ENCODE results near the gene POTEM. TPM values are rescaled to one million over a fixed set of nuclear protein-coding genes. Genes with fewer than 3 reads are reported as not detected.
"Not testable (repeated sequence)": the region's sequence is repeated elsewhere in the genome, so short reads cannot be mapped to it uniquely, and the experiment has no call there.

POTEM gene
- total RNA-seq (not detected), polyA plus RNA-seq (not detected)
- long read RNA-seq, donor 1 = 0 reads
- long read RNA-seq, donor 2 = 0 reads
- long read RNA-seq, donor 3 = 0 reads
- long read RNA-seq, donor 4 = 0 reads
- long read RNA-seq, donor 5 = 0 reads
- long read RNA-seq, donor 6 = 0 reads
- long read RNA-seq, donor 7, partial matches to known transcripts = 5 of 5 reads
- long read RNA-seq, donor 7, other reads (novel, unspliced or antisense) = 0 of 5 reads
- long read RNA-seq, donor 8, partial matches to known transcripts = 5 of 5 reads
- long read RNA-seq, donor 8, other reads (novel, unspliced or antisense) = 0 of 5 reads
- long read RNA-seq, donor 9 = 0 reads
- long read RNA-seq, donor 10 = 0 reads

GRCh38 chr14:18967134-18967533 is at the start of gene POTEM:
Gene POTEM (plus strand): TSS chr14:18967434. CDS start chr14:18967486, 52 bp downstream.
- not testable (repeated sequence) for H3K27me3 ChIP-seq (ENCODE audit: control insufficient read depth in 2 of 2, insufficient read depth in 1 of 2, low read length in 1 of 2); H3K4me3 ChIP-seq (ENCODE audit: low read length in 2 of 2); DNase-seq (ENCODE audit: low read depth in 6 of 9, low spot score in 9 of 9); H3K4me1 ChIP-seq (ENCODE audit: control insufficient read depth in 2 of 2, insufficient read depth in 2 of 2, low read length in 2 of 2); H3K36me3 ChIP-seq (ENCODE audit: control insufficient read depth in 2 of 2, insufficient read depth in 2 of 2, low read length in 1 of 2); H3K27ac ChIP-seq (ENCODE audit: low read depth in 1 of 2, low read length in 1 of 2); H3K9me3 ChIP-seq (ENCODE audit: control insufficient read depth in 2 of 2, insufficient read depth in 1 of 2, low read length in 1 of 2)
- WGBS = no CpG with 5 or more reads among the region's 13 CpGs

DNA sequence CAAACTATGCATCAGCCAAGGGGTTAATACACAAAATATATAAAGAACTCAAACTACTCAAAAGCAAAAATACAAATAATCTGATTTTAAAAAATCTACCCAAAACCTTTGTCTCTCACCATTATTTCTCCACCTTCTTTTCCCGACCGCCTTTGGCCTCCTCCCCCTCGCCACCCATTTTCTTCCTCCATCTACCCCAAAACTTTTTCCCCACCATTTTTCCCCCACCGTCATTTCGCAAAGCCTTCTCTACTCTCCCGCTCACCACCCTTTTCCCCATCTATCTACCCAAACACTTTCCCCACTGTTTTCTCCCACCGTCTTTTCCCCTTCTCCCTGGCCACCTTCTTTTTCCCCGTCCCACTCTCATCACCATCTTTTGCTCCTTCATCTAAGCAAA is 48.9 kb upstream of the POTEM start:
- 90% methylated on average over 7 of the region's 8 CpGs for WGBS
- not testable (repeated sequence) for DNase-seq (ENCODE audit: low read depth in 6 of 9, low spot score in 9 of 9); H3K36me3 ChIP-seq (ENCODE audit: control insufficient read depth in 2 of 2, insufficient read depth in 2 of 2, low read length in 1 of 2); H3K4me1 ChIP-seq (ENCODE audit: control insufficient read depth in 2 of 2, insufficient read depth in 2 of 2, low read length in 2 of 2); H3K27me3 ChIP-seq (ENCODE audit: control insufficient read depth in 2 of 2, insufficient read depth in 1 of 2, low read length in 1 of 2); H3K27ac ChIP-seq (ENCODE audit: low read depth in 1 of 2, low read length in 1 of 2); H3K9me3 ChIP-seq (ENCODE audit: control insufficient read depth in 2 of 2, insufficient read depth in 1 of 2, low read length in 1 of 2); H3K4me3 ChIP-seq (ENCODE audit: low read length in 2 of 2)

DNA sequence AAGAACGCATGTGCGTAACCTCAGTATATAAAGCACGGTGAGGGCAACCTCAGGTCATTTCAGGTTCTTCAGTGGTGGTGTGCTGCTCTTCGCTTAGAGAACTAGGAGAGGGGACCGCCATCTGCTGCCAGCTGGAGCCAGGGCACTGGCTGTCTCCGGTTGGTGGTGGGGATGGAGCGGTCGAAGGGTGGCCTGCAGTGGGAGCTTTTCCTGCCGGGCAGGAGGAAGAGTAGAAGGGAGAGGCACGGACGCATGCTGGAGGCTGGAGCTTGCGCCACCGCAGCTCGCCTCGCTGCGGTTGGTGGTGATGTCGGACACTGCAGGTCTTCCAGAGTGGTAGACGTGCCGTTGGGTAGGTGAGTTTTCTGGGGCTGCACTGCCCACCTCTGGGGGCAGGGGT is 47.2 kb upstream of the POTEM start:
- 97% methylated on average over 3 of the region's 19 CpGs for WGBS
- H3K27me3 ChIP-seq (ENCODE audit: control insufficient read depth in 2 of 2, insufficient read depth in 1 of 2, low read length in 1 of 2); H3K4me1 ChIP-seq (ENCODE audit: control insufficient read depth in 2 of 2, insufficient read depth in 2 of 2, low read length in 2 of 2); H3K36me3 ChIP-seq (ENCODE audit: control insufficient read depth in 2 of 2, insufficient read depth in 2 of 2, low read length in 1 of 2); H3K9me3 ChIP-seq (ENCODE audit: control insufficient read depth in 2 of 2, insufficient read depth in 1 of 2, low read length in 1 of 2); DNase-seq (ENCODE audit: low read depth in 6 of 9, low spot score in 9 of 9); H3K27ac ChIP-seq (ENCODE audit: low read depth in 1 of 2, low read length in 1 of 2); H3K4me3 ChIP-seq (ENCODE audit: low read length in 2 of 2): not testable (repeated sequence)

GRCh38 chr14:18921055-18921701 is 46.1 kb upstream of the POTEM start:
- not testable (repeated sequence) for H3K27me3 ChIP-seq (ENCODE audit: control insufficient read depth in 2 of 2, insufficient read depth in 1 of 2, low read length in 1 of 2); H3K9me3 ChIP-seq (ENCODE audit: control insufficient read depth in 2 of 2, insufficient read depth in 1 of 2, low read length in 1 of 2); H3K27ac ChIP-seq (ENCODE audit: low read depth in 1 of 2, low read length in 1 of 2); DNase-seq (ENCODE audit: low read depth in 6 of 9, low spot score in 9 of 9); H3K4me3 ChIP-seq (ENCODE audit: low read length in 2 of 2); H3K36me3 ChIP-seq (ENCODE audit: control insufficient read depth in 2 of 2, insufficient read depth in 2 of 2, low read length in 1 of 2); H3K4me1 ChIP-seq (ENCODE audit: control insufficient read depth in 2 of 2, insufficient read depth in 2 of 2, low read length in 2 of 2)
- WGBS = 80% methylated on average over 2 of the region's 5 CpGs

- H3K27ac ChIP-seq (ENCODE audit: low read depth in 1 of 2, low read length in 1 of 2); H3K27me3 ChIP-seq (ENCODE audit: control insufficient read depth in 2 of 2, insufficient read depth in 1 of 2, low read length in 1 of 2); H3K36me3 ChIP-seq (ENCODE audit: control insufficient read depth in 2 of 2, insufficient read depth in 2 of 2, low read length in 1 of 2); H3K4me1 ChIP-seq (ENCODE audit: control insufficient read depth in 2 of 2, insufficient read depth in 2 of 2, low read length in 2 of 2); H3K4me3 ChIP-seq (ENCODE audit: low read length in 2 of 2); H3K9me3 ChIP-seq (ENCODE audit: control insufficient read depth in 2 of 2, insufficient read depth in 1 of 2, low read length in 1 of 2); DNase-seq (ENCODE audit: low read depth in 6 of 9, low spot score in 9 of 9): not testable (repeated sequence)
- WGBS = 88% methylated on average over 3 of the region's 9 CpGs
Measured at GRCh38 chr14:18936848-18937247, 30.4 kb upstream of the POTEM start.

DNA sequence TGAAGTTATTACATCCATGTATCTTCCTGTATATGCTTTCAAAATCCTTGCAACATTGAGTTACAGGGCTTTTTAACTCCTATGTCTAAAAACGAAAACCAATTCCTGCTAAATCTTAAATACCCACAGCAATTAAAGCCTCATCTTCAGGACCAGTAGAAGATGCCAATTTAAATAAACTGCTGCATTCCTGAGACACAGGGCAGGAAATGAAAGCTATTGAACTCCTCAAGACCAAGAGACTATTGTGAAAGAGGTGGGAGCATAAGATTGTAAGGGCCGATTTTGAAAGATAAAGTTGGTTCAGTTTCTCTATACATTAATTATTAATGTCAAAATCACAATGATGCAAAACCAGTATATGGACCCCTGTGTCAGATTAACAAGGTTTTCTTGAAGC is 28.5 kb upstream of the POTEM start:
- H3K27me3 ChIP-seq (ENCODE audit: control insufficient read depth in 2 of 2, insufficient read depth in 1 of 2, low read length in 1 of 2) = not testable (repeated sequence)

DNA sequence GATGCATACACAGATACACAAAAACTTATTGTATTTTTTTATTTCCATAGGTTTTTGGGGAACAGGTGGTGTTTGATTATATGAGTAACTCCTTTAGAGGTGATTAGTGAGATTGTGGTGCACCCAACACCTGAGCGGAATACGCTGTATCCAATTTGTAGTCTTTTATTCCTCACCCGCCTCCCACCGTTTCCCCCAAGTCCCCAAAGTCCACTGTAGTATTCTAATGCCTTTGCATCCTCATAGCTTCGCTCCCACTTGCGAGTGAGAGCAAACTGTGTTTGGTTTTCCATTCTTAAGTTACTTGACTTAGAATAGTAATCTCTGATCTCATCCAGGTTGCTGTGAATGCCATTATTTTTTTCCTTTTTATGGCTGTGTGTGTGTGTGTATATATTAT is 17.3 kb upstream of the POTEM start:
- not testable (repeated sequence) for H3K4me1 ChIP-seq (ENCODE audit: control insufficient read depth in 2 of 2, insufficient read depth in 2 of 2, low read length in 2 of 2); H3K27ac ChIP-seq (ENCODE audit: low read depth in 1 of 2, low read length in 1 of 2); H3K27me3 ChIP-seq (ENCODE audit: control insufficient read depth in 2 of 2, insufficient read depth in 1 of 2, low read length in 1 of 2); DNase-seq (ENCODE audit: low read depth in 6 of 9, low spot score in 9 of 9); H3K36me3 ChIP-seq (ENCODE audit: control insufficient read depth in 2 of 2, insufficient read depth in 2 of 2, low read length in 1 of 2); H3K4me3 ChIP-seq (ENCODE audit: low read length in 2 of 2); H3K9me3 ChIP-seq (ENCODE audit: control insufficient read depth in 2 of 2, insufficient read depth in 1 of 2, low read length in 1 of 2)
- WGBS = 46% methylated on average over 2 of the region's 6 CpGs

More for the DNA sequence above, 28.5 kb upstream of the POTEM start:
- WGBS = no CpG with 5 or more reads among the region's 2 CpGs
- not testable (repeated sequence) for H3K36me3 ChIP-seq (ENCODE audit: control insufficient read depth in 2 of 2, insufficient read depth in 2 of 2, low read length in 1 of 2); H3K9me3 ChIP-seq (ENCODE audit: control insufficient read depth in 2 of 2, insufficient read depth in 1 of 2, low read length in 1 of 2); DNase-seq (ENCODE audit: low read depth in 6 of 9, low spot score in 9 of 9); H3K4me1 ChIP-seq (ENCODE audit: control insufficient read depth in 2 of 2, insufficient read depth in 2 of 2, low read length in 2 of 2); H3K27ac ChIP-seq (ENCODE audit: low read depth in 1 of 2, low read length in 1 of 2); H3K4me3 ChIP-seq (ENCODE audit: low read length in 2 of 2)

- WGBS = 83% methylated on average over 9 of the region's 9 CpGs
- H3K9me3 ChIP-seq (ENCODE audit: control insufficient read depth in 2 of 2, insufficient read depth in 1 of 2, low read length in 1 of 2) = not testable (repeated sequence)
Measured at GRCh38 chr14:18953085-18953484, 14.1 kb upstream of the POTEM start.

DNA sequence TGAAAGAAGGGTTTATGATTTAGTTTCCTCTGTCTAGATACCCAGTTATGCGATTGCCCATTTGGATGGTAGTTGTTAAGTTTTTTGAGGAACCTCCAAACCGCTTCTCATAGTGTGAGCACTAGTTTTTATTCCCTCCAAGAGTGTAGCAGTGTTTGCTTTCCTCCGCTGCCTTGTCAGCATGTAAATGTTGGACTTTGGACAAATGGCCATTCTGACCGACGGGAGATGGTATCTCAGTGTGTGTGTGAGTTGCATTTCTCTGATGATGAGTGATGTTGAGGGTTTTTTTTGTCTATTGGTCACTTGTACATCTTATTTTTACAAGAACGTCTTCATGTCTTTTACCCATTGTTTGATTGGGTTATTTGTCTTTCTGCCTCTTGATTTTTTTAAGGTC is 11.4 kb upstream of the POTEM start:
- not testable (repeated sequence) for DNase-seq (ENCODE audit: low read depth in 6 of 9, low spot score in 9 of 9); H3K36me3 ChIP-seq (ENCODE audit: control insufficient read depth in 2 of 2, insufficient read depth in 2 of 2, low read length in 1 of 2); H3K27ac ChIP-seq (ENCODE audit: low read depth in 1 of 2, low read length in 1 of 2); H3K9me3 ChIP-seq (ENCODE audit: control insufficient read depth in 2 of 2, insufficient read depth in 1 of 2, low read length in 1 of 2); H3K4me1 ChIP-seq (ENCODE audit: control insufficient read depth in 2 of 2, insufficient read depth in 2 of 2, low read length in 2 of 2); H3K27me3 ChIP-seq (ENCODE audit: control insufficient read depth in 2 of 2, insufficient read depth in 1 of 2, low read length in 1 of 2); H3K4me3 ChIP-seq (ENCODE audit: low read length in 2 of 2)
- 77% methylated on average over 4 of the region's 6 CpGs for WGBS

More at GRCh38 chr14:18953085-18953484, 14.1 kb upstream of the POTEM start:
- not testable (repeated sequence) for H3K36me3 ChIP-seq (ENCODE audit: control insufficient read depth in 2 of 2, insufficient read depth in 2 of 2, low read length in 1 of 2); H3K4me3 ChIP-seq (ENCODE audit: low read length in 2 of 2); DNase-seq (ENCODE audit: low read depth in 6 of 9, low spot score in 9 of 9); H3K27me3 ChIP-seq (ENCODE audit: control insufficient read depth in 2 of 2, insufficient read depth in 1 of 2, low read length in 1 of 2); H3K27ac ChIP-seq (ENCODE audit: low read depth in 1 of 2, low read length in 1 of 2); H3K4me1 ChIP-seq (ENCODE audit: control insufficient read depth in 2 of 2, insufficient read depth in 2 of 2, low read length in 2 of 2)
